Mononuclear cell (primary cell): ENCODE measurements around the gene PTBP2. TPM values are rescaled to one million over a fixed set of nuclear protein-coding genes. Genes with fewer than 3 reads are reported as not detected.

Experiments
- H3K27me3 ChIP-seq: 2 replicates; pipeline ENCODE4 v1.6.0; 2011; ENCODE audit warnings: low read length, control low read depth; ENCODE audit not compliant: insufficient read depth
- H3K4me1 ChIP-seq: 2 replicates; pipeline ENCODE4 v1.5.1; 2011; ENCODE audit warnings: mild to moderate bottlenecking, low read length, control low read depth; ENCODE audit not compliant: insufficient read depth
- H3K4me3 ChIP-seq: 2 replicates; pipeline ENCODE4 v1.5.1; 2011; ENCODE audit warnings: mild to moderate bottlenecking, low read length, moderate library complexity
- H3K9me3 ChIP-seq: 2 replicates; pipeline ENCODE4 v1.5.1; 2011; ENCODE audit warnings: low read depth, mild to moderate bottlenecking, control low read depth, low read length
- total RNA-seq: library from RNA; depleted of rRNA; stranded (reverse); fragments of >200 nt; gene quantifications from one replicate; pipeline ENCODE4 v1.2.3, GENCODE V29; 2012

Gene PTBP2
- total RNA-seq, 1 donor: 52.8 TPM

- Histone ChIP-seq H3K9me3 (no peaks in the 10 kb centered on the region), H3K4me1 (no peaks in the 10 kb centered on the region), H3K4me3 (no peak overlapping the region), H3K27me3 (no peaks in the 10 kb centered on the region)
These were observed 104.5 kb downstream of the PTBP2 start for GRCh38 chr1:96825950-96826576.

DNA sequence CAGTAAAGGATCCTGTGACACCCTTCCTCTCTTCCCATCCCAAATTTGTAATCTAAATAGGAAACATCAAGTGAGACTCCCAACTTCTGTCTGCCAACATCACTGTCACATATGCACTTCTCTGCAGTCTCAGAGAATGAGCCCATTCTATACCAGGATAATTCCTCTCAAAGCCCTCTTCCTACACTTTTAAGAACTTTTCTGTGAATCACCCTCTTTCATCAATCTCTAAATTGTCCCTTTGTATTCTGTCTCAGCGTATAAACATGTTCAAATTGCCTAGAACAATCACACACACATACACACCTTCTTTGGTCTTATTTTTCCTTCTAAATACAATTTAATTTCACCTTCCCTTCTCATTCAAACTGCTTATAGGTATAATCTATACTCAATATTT lies 111.8 kb downstream of the PTBP2 start:
- H3K4me3 ChIP-seq: no peak overlapping the region
- no peaks in the 10 kb centered on the region for H3K4me1 ChIP-seq
- H3K27me3 ChIP-seq: no peaks in the 10 kb centered on the region
- no peaks in the 10 kb centered on the region for H3K9me3 ChIP-seq

DNA sequence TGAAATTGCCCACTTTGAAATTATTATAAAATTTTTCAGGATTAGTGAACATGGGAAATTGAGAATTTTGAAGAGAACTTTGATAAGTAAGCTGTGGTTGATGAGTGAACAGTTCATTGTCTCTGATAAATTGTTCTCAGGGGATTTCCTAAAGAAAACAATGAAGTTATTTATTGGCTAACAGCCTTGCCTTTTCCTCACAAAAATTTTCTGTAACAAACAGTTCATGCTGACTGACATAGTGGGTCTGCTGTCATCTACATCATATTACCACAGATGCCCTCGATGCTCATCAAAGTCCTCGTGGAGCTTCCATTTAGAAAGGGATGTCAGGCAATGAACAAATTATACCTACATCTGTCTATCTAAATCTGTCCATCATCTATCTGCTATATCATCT lies 113.4 kb downstream of the PTBP2 start:
- H3K27me3 ChIP-seq: no peaks in the 10 kb centered on the region
- H3K9me3 ChIP-seq: no peaks in the 10 kb centered on the region
- H3K4me3 ChIP-seq: no peak overlapping the region
- H3K4me1 ChIP-seq: no peaks in the 10 kb centered on the region

DNA sequence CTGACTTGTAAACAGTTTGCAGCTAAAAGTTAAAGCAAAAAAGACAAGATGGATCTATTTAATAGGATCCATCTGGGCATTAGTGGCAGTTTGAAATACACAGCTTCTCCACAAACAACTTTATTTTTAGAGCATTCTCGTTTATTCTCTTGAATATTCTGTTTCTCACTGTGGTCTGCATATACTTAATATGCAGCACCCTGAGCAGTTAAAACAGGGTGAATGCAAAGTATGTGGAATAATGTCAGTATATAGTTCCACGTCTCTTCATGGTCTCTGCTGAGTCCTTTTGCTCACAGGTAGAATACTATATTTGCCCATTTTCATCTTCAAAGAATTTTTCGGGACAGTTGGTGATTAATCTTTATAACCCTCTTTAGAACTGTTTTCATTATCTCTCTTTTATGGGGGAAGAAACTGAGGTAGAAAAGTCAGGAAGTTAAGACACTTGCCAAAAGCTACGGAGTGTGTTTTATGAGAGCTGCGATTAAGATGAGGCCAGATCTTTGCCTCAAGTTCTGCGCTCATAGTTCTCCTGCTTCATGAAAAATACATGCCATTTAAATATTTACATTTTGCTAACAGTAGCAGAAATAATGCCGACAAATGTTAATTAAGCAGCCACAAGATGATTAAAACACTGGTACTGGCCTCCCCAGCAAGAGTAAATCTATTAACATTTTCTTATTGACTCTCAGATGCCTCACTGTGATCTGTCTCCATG lies 115.6 kb downstream of the PTBP2 start:
- H3K9me3 ChIP-seq: no peaks in the 10 kb centered on the region
- no peaks in the 10 kb centered on the region for H3K27me3 ChIP-seq

GRCh38 chr1:96837781-96838216 lies 116.2 kb downstream of the PTBP2 start:
- Histone ChIP-seq H3K9me3 (no peaks in the 10 kb centered on the region), H3K4me1 (no peaks in the 10 kb centered on the region), H3K4me3 (no peak overlapping the region), H3K27me3 (no peaks in the 10 kb centered on the region)

More for the DNA sequence above, 115.6 kb downstream of the PTBP2 start:
- Histone ChIP-seq H3K4me1 (no peaks in the 10 kb centered on the region), H3K4me3 (no peak overlapping the region)

GRCh38 chr1:96840396-96840795 lies 118.8 kb downstream of the PTBP2 start:
- Histone ChIP-seq H3K27me3 (no peaks in the 10 kb centered on the region), H3K4me3 (no peak overlapping the region), H3K9me3 (no peaks in the 10 kb centered on the region), H3K4me1 (no peaks in the 10 kb centered on the region)

- no peak overlapping the region for H3K4me3 ChIP-seq
- H3K9me3 ChIP-seq: no peaks in the 10 kb centered on the region
- H3K27me3 ChIP-seq: no peaks in the 10 kb centered on the region
- no peaks in the 10 kb centered on the region for H3K4me1 ChIP-seq
These were observed 120.6 kb downstream of the PTBP2 start for GRCh38 chr1:96842215-96842614.

GRCh38 chr1:96843196-96843595 lies 121.6 kb downstream of the PTBP2 start:
- H3K9me3 ChIP-seq: no peaks in the 10 kb centered on the region
- H3K4me3 ChIP-seq: no peak overlapping the region
- H3K4me1 ChIP-seq: no peaks in the 10 kb centered on the region

DNA sequence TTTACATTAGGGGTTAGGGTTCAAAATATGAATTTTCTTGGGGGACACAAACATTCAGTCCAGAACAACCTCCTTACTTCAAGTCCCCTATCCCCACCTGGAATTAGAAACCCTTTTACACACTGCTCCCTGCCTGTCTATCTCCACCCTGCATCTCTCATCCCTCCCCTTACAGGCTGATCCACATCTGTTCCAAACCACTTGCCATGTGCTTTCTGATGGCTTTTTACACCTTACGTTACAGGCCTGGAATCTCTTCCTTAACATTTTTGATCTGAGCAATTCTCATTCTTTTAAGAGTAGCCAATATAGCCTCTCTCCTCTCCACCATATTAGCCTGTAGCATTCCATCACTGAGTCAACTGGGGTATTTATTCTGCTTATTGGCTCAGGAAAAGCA lies 122.0 kb downstream of the PTBP2 start:
- no peaks in the 10 kb centered on the region for H3K27me3 ChIP-seq
- no peaks in the 10 kb centered on the region for H3K4me1 ChIP-seq
- H3K4me3 ChIP-seq: no peak overlapping the region
- no peaks in the 10 kb centered on the region for H3K9me3 ChIP-seq

More at GRCh38 chr1:96843196-96843595, 121.6 kb downstream of the PTBP2 start:
- H3K27me3 ChIP-seq: no peaks in the 10 kb centered on the region

- Histone ChIP-seq H3K4me3 (no peak overlapping the region), H3K4me1 (no peaks in the 10 kb centered on the region), H3K9me3 (no peaks in the 10 kb centered on the region), H3K27me3 (no peaks in the 10 kb centered on the region)
These were observed 123.9 kb downstream of the PTBP2 start for GRCh38 chr1:96845464-96845863.

- no peaks in the 10 kb centered on the region for H3K9me3 ChIP-seq
- no peaks in the 10 kb centered on the region for H3K4me1 ChIP-seq
These were observed 140.3 kb downstream of the PTBP2 start for GRCh38 chr1:96861836-96862235.

DNA sequence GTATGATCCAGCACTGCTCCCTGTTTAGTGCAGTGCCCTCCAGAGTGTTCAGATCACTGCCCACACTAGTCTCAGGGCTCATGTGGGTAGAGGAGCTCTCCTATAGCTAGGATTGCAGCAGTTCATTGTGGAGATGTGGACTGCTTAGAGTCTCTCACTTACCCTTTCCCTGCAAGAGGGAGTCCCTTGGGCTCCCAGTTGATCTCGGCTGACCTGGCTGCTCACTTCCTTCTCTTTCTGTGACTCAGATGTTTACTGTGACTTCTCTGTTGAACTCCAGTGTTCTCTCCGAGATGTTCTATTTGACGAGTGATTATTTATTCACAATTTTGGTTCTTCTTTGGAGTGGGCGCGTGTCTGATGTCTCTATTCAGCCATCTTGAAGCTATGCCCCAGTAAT lies 141.9 kb downstream of the PTBP2 start:
- Histone ChIP-seq H3K4me1 (no peaks in the 10 kb centered on the region), H3K27me3 (no peaks in the 10 kb centered on the region), H3K9me3 (no peaks in the 10 kb centered on the region), H3K4me3 (no peak overlapping the region)

More at GRCh38 chr1:96861836-96862235, 140.3 kb downstream of the PTBP2 start:
- Histone ChIP-seq H3K4me3 (no peak overlapping the region), H3K27me3 (no peaks in the 10 kb centered on the region)
